Smooth muscle cell (in vitro differentiated cells): ENCODE results near the gene MRGPRE. TPM values are rescaled to one million over a fixed set of nuclear protein-coding genes. Genes with fewer than 3 reads are reported as not detected.

Source experiments
- DNase-seq: peaks from one replicate; lab custom pipeline; 2025; ENCODE audit not compliant: unreplicated experiment; lab: John Stamatoyannopoulos, UW
- H2AFZ ChIP-seq: fragments of 200-600 bp; sonication (generic); 2 replicates; pipeline ENCODE4 v1.6.0; 2016; ENCODE audit warnings: antibody characterized with exemption, low read depth, mild to moderate bottlenecking
- H3F3A ChIP-seq: fragments of 200-600 bp; sonication (generic); 2 replicates; pipeline ENCODE4 v1.6.0; 2017; ENCODE audit warnings: antibody characterized with exemption, low read depth
- H3K27ac ChIP-seq: fragments of 200-600 bp; sonication (generic); 2 replicates; pipeline ENCODE4 v1.5.1; 2016; ENCODE audit warnings: low read depth, mild to moderate bottlenecking
- H3K27me3 ChIP-seq: fragments of 200-600 bp; sonication (generic); 2 replicates; pipeline ENCODE4 v1.6.1; 2016; ENCODE audit warnings: low read depth, mild to moderate bottlenecking
- H3K36me3 ChIP-seq: fragments of 200-600 bp; sonication (generic); 2 replicates; pipeline ENCODE4 v1.5.1; 2016; ENCODE audit warnings: low read depth
- H3K4me1 ChIP-seq: fragments of 200-600 bp; sonication (generic); 2 replicates; pipeline ENCODE4 v1.5.1; 2016; ENCODE audit warnings: low read depth
- H3K4me2 ChIP-seq: fragments of 200-600 bp; sonication (generic); 2 replicates; pipeline ENCODE4 v1.6.0; 2016; ENCODE audit warnings: mild to moderate bottlenecking
- H3K4me3 ChIP-seq: fragments of 200-600 bp; sonication (generic); 2 replicates; pipeline ENCODE4 v1.5.1; 2016; ENCODE audit warnings: mild to moderate bottlenecking
- H3K79me2 ChIP-seq: fragments of 200-600 bp; sonication (generic); 2 replicates; pipeline ENCODE4 v1.6.0; 2016; ENCODE audit warnings: low read depth, mild to moderate bottlenecking
- H3K9ac ChIP-seq: fragments of 200-600 bp; sonication (generic); 2 replicates; pipeline ENCODE4 v1.6.0; 2016; ENCODE audit warnings: low read depth
- H3K9me3 ChIP-seq: fragments of 200-600 bp; sonication (generic); replicated peaks from 2 replicates; pipeline ENCODE4 v1.5.1; 2016; ENCODE audit warnings: low read depth
- H4K20me1 ChIP-seq: fragments of 200-600 bp; sonication (generic); 2 replicates; pipeline ENCODE4 v1.6.0; 2016; ENCODE audit warnings: low read depth
- WGBS: methylation state at CpG from one replicate; pipeline ENCODE4 v1.1.7; 2016; ENCODE audit warnings: low lambda C conversion rate; 5-methylcytosine and 5-hydroxymethylcytosine counted together
- polyA plus RNA-seq: library from polyadenylated mRNA; unstranded; fragments of >200 nt; fragmentation: Nextera tagmentation; extraction: Ambion mirVana; gene quantifications from 2 replicates; pipeline ENCODE4 v1.2.1, GENCODE V29; 2016
- total RNA-seq: library from RNA; depleted of rRNA; stranded (reverse); fragments of >200 nt; gene quantifications from 2 replicates; pipeline ENCODE4 v1.2.3, GENCODE V29; 2014
- TF ChIP-seq, protein P1 (sequence below): fragments of 200-600 bp; sonication (generic); IDR thresholded peaks from 2 replicates; pipeline ENCODE4 v1.5.1; 2017; ENCODE audit warnings: borderline replicate concordance, mild to moderate bottlenecking, antibody characterized with exemption; ENCODE audit not compliant: insufficient read depth, poor library complexity, severe bottlenecking

Gene MRGPRE
- total and polyA plus RNA-seq, 2 experiments from 2014 or later = not detected

DNA sequence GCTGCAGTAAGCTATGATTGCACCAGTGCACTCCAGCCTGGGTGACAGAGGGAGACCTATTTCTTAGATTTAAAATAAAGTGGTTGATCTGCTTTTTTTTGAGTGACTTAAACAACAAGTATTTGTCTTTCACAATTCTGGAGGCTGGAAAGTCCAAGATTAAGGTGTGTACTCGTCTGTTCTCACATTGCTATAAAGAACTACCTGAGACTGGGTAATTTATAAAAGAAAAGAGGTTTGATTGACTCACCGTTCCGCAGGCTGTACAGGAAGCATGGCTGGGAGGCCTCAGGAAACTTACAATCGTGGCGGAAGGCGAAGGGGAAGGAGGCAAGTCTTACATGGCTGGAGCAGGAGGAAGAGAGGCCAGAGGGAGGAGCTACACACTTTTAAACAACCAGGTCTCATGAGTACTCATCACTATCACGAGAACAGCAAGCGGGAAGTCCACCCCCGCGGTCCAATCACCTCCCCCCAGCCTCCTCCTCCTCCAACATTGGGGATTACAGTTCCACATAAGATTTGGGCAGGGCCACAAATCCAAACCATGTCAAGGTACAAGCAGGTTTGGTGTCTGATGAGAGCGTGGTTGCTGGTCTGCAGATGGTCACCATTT, 47.4 kb downstream of the MRGPRE start:
- no peak for DNase-seq
- Histone ChIP-seq H4K20me1 (no peaks in the 10 kb centered on the region), H3K9ac (no peak overlapping the region), H2AFZ (no peak overlapping the region), H3K4me1 (peaks cover 11% of the 10 kb centered on the region), H3F3A (no peaks in the 10 kb centered on the region), H3K79me2 (no peaks in the 10 kb centered on the region), H3K27ac (no peak overlapping the region), H3K4me2 (no peak overlapping the region), H3K4me3 (no peak overlapping the region), H3K36me3 (no peaks in the 10 kb centered on the region), H3K9me3 (no peaks in the 10 kb centered on the region), H3K27me3 (no peaks in the 10 kb centered on the region)
- TF ChIP-seq, protein P1, sequence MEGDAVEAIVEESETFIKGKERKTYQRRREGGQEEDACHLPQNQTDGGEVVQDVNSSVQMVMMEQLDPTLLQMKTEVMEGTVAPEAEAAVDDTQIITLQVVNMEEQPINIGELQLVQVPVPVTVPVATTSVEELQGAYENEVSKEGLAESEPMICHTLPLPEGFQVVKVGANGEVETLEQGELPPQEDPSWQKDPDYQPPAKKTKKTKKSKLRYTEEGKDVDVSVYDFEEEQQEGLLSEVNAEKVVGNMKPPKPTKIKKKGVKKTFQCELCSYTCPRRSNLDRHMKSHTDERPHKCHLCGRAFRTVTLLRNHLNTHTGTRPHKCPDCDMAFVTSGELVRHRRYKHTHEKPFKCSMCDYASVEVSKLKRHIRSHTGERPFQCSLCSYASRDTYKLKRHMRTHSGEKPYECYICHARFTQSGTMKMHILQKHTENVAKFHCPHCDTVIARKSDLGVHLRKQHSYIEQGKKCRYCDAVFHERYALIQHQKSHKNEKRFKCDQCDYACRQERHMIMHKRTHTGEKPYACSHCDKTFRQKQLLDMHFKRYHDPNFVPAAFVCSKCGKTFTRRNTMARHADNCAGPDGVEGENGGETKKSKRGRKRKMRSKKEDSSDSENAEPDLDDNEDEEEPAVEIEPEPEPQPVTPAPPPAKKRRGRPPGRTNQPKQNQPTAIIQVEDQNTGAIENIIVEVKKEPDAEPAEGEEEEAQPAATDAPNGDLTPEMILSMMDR = no peak
- WGBS = 90% methylated on average over 11 of the region's 11 CpGs

DNA sequence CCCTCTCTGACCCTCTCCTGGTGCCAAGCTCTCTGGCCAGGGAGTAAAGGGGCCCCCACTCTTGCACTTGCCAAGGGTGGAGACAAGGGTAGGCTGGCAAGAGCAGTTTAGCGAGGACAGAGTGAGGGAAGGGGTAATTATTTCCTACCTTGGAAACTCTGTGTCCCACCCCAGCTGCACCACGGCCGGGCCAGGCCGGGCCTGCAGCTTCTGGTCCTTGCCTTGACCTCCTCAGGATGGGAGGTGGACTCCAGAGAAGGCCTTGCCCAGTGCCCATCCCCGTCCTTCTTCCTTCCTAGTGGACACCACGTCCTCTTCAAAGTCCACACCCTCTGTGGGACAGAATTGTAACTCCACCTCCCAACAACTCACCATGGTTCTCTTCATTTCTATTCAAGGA, 48.7 kb downstream of the MRGPRE start:
- Histone ChIP-seq H3K9me3 (no peaks in the 10 kb centered on the region), H3K79me2 (no peaks in the 10 kb centered on the region), H3K27me3 (no peaks in the 10 kb centered on the region), H3K4me2 (no peak overlapping the region), H3K9ac (no peak overlapping the region), H3K27ac (no peak overlapping the region), H3K4me1 (peaks cover 1% of the 10 kb centered on the region), H2AFZ (no peak overlapping the region), H3K36me3 (no peaks in the 10 kb centered on the region), H3K4me3 (no peak overlapping the region), H3F3A (no peaks in the 10 kb centered on the region), H4K20me1 (no peaks in the 10 kb centered on the region)
- 94% methylated on average over 6 of the region's 6 CpGs for WGBS
- DNase-seq = no peak
- TF ChIP-seq, protein P1 = no peak

DNA sequence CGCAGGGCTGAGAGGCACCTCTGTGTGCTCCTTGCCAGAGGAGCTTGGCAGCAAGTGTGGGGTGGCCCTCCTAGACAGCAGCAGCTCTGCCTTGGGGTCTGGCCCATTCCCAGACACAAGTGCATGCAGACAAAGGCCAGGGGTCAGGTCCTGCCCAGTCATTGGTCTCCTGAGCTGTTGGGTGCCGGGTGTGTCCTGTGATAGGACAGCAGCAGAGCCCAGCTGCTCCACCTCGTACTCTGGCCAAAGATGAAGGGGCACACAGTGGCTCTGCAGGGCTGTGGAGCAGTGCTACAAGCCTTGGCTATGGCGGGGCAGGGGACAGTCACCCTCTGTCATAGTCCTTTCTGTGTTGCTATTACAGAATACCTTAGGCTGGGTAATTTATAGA, 49.8 kb downstream of the MRGPRE start:
- no peaks in the 10 kb centered on the region for H3K9me3 ChIP-seq
- no peaks in the 10 kb centered on the region for H3K4me1 ChIP-seq
- H3K9ac ChIP-seq = no peak overlapping the region
- no peak for DNase-seq
- no peaks in the 10 kb centered on the region for H4K20me1 ChIP-seq
- 94% methylated on average over 4 of the region's 4 CpGs for WGBS
- H3K79me2 ChIP-seq = no peaks in the 10 kb centered on the region
- TF ChIP-seq, protein P1 = no peak
- H3K4me2 ChIP-seq = no peak overlapping the region
- no peak overlapping the region for H3K27ac ChIP-seq
- H2AFZ ChIP-seq = no peak overlapping the region
- H3F3A ChIP-seq = no peaks in the 10 kb centered on the region
- no peaks in the 10 kb centered on the region for H3K27me3 ChIP-seq
- H3K36me3 ChIP-seq = no peaks in the 10 kb centered on the region
- H3K4me3 ChIP-seq = no peak overlapping the region

DNA sequence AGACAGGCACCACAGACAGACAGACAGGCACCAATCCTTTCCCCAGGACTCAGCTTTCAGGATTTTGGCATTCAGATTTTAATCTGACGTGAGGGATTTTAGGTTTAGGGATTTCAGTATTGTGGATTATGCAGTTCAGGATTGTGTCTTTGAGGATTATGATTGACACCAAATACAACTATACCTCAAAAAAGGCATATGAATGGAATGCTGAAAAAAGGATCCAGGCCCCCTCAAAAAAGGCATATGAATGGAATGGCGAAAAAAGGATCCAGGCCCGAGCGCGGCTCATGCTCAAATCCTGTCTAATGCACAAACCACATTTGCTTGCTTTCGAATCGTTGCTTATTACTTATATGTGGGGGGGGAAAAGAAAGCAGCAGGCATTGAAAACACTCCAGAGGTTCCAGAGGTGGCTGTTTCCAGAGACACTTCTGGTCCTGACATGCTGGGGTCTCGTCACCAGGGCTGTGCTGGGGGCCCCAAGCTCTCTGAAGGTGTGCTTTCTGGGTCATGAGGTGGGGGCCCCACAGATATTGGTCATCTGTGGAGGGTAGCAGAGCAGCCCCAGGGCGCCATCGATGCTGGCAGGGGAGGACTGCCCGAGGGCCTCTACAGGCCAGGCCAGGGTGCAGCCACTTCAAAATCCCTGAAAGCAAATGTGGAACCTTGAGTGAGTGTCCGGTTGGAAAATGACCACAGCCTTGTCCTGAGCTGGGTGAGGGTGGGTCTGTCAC, 50.3 kb downstream of the MRGPRE start:
- H3K27me3 ChIP-seq = no peaks in the 10 kb centered on the region
- no peaks in the 10 kb centered on the region for H3K4me1 ChIP-seq
- no peak overlapping the region for H3K27ac ChIP-seq
- no peaks in the 10 kb centered on the region for H4K20me1 ChIP-seq
- TF ChIP-seq, protein P1 = no peak
- H3F3A ChIP-seq = no peaks in the 10 kb centered on the region
- no peaks in the 10 kb centered on the region for H3K36me3 ChIP-seq
- 87% methylated on average over 12 of the region's 12 CpGs for WGBS
- no peak overlapping the region for H3K9ac ChIP-seq
- H3K79me2 ChIP-seq = no peaks in the 10 kb centered on the region
- no peak overlapping the region for H3K4me2 ChIP-seq
- DNase-seq = no peak
- H3K4me3 ChIP-seq = no peak overlapping the region
- no peaks in the 10 kb centered on the region for H3K9me3 ChIP-seq
- no peak overlapping the region for H2AFZ ChIP-seq
